ENCODE measurements around the gene SCNN1B. TPM values are rescaled to one million over a fixed set of nuclear protein-coding genes. Genes with fewer than 3 reads are reported as not detected.
"Not testable (repeated sequence)": the region's sequence is repeated elsewhere in the genome, so short reads cannot be mapped to it uniquely, and the experiment has no call there.

SCNN1B gene, protein sequence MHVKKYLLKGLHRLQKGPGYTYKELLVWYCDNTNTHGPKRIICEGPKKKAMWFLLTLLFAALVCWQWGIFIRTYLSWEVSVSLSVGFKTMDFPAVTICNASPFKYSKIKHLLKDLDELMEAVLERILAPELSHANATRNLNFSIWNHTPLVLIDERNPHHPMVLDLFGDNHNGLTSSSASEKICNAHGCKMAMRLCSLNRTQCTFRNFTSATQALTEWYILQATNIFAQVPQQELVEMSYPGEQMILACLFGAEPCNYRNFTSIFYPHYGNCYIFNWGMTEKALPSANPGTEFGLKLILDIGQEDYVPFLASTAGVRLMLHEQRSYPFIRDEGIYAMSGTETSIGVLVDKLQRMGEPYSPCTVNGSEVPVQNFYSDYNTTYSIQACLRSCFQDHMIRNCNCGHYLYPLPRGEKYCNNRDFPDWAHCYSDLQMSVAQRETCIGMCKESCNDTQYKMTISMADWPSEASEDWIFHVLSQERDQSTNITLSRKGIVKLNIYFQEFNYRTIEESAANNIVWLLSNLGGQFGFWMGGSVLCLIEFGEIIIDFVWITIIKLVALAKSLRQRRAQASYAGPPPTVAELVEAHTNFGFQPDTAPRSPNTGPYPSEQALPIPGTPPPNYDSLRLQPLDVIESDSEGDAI
- not detected in 2 replicates for polyA plus RNA-seq (2011; rRNA removed)
- not detected in 2 replicates for polyA minus RNA-seq (2011; rRNA and poly(A)+ RNA removed)

DNA sequence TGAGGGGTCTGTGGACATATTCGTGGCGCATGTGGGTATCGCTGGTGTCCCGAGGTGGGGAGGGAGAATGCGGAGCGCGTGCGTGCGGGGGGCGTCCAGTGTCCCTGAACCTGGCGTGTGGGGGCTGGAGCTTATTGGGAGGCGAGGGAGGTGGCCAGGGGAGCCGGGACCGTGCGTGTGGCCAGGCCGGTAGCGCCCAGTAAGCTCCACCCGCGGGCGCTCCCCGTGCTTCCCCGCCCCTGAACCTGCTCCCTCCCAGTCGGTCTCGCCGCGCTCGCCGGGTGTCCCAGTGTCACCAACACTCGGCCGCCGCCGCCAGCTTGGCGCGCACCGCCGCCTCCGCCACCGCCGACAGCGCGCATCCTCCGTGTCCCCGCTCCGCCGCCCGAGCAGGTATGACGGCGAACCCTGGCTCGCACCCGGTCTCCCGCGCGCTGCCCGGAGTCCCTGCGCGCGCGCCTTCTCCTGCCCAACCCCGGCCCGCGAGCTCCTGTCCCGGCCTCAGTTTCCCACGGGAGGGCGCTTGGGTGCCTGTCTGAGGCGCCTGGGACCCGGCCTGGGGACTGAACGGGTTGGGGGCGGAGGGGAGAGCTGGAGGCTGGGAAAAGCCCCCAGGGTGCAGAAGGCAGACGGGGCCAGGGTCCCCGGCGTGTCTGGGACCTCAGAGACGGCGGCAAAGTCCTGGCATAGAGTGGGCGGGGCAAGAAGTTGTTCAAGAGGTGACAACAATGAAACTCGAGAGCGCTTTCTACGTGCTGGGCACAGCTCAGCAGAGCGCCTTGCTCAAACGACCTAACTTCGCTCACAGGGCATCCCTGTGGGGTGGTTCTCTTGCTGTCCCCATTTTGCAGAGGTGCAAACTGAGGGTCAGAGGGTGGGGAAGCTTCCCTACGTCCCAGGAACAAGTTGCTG is at the start of gene SCNN1B:
TSS of gene SCNN1B (plus strand) at position 258 of the 912 bp plus-strand sequence. CDS start 46,298 bp downstream, outside the sequence.
- Histone ChIP-seq H3K4me3 (ENCODE audit: low read depth, low read length) (no peak within 1 kb of the TSS), H3K36me3 (ENCODE audit: control insufficient read depth, insufficient read depth, low read length) (no peaks in the 10 kb centered on the region), H3K27me3 (ENCODE audit: control insufficient read depth, insufficient read depth, low read length) (peaks cover 13% of the 10 kb centered on the region)
- CTCF ChIA-PET = no interaction called here
- DNase-seq (ENCODE audit: low read depth) = no peak
- POLR2A ChIA-PET = no interaction called here
- TF ChIP-seq CTCF (IDR thresholded peaks at IDR 0.05; ENCODE audit: insufficient read depth, low read depth, low read length) = no peak

DNA sequence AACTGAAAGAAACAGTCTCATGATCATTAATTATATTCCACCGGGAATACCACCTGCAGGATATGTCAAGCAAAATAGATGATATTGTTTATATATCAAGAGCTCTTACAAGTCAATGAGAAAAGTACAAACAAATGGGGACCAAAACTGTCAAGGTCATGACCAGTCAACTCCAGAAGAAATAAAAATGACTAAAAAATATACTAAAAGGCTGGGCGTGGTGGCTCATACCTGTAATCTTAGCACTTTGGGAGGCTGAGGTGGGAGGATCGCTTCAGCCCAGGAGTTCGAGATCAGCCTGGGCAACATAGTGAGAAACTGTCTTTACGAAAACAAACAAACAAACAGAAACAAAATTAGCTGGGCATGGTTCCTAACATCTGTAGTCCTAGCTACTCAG is 49.8 kb upstream of the SCNN1B start:
- Histone ChIP-seq H3K36me3 (ENCODE audit: control insufficient read depth, insufficient read depth, low read length) (no peaks in the 10 kb centered on the region), H3K27me3 (ENCODE audit: control insufficient read depth, insufficient read depth, low read length) (no peaks in the 10 kb centered on the region), H3K4me3 (ENCODE audit: low read depth, low read length) (no peak overlapping the region)
- ChIA-PET POLR2A (no interaction called here), CTCF (no interaction called here)
- no peak for TF ChIP-seq CTCF (IDR thresholded peaks at IDR 0.05; ENCODE audit: insufficient read depth, low read depth, low read length)
- no peak for DNase-seq (ENCODE audit: low read depth)

GRCh38 chr16:23253650-23254049 is 48.5 kb upstream of the SCNN1B start:
- H3K27me3 ChIP-seq (ENCODE audit: control insufficient read depth, insufficient read depth, low read length); H3K4me3 ChIP-seq (ENCODE audit: low read depth, low read length); POLR2A ChIA-PET; H3K36me3 ChIP-seq (ENCODE audit: control insufficient read depth, insufficient read depth, low read length); DNase-seq (ENCODE audit: low read depth): not testable (repeated sequence)
- CTCF ChIA-PET = interaction anchor here (1.1 kb wide), 1 partner anchor 180 kb away, joined by 4 read pairs; no protein-coding TSS in a partner anchor

DNA sequence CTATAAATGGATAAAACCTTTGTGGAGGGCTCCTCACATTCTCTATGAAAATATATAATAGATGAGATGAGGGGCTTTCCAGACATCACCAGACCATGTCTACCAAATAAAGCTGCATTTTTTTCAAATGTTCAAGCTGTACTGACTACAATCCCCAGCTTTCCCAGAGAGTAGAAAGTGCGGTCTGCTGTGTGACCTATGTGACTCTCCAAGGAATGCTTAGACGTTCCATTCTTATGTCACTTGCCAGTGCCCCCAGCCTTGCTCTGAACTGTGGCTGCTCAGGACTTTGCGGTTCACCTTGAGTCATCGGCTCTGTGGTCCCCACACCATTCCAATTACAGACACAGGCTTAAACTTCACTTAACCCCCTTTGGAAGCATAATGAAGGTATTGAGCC is 47.8 kb upstream of the SCNN1B start:
- POLR2A ChIA-PET = no interaction called here
- no peak for TF ChIP-seq CTCF (IDR thresholded peaks at IDR 0.05; ENCODE audit: insufficient read depth, low read depth, low read length)
- DNase-seq (ENCODE audit: low read depth) = peak; percentile 65
- no peaks in the 10 kb centered on the region for H3K27me3 ChIP-seq (ENCODE audit: control insufficient read depth, insufficient read depth, low read length)
- H3K36me3 ChIP-seq (ENCODE audit: control insufficient read depth, insufficient read depth, low read length) = no peaks in the 10 kb centered on the region
- CTCF ChIA-PET = interaction anchor here (1.1 kb wide), 1 partner anchor 180 kb away, joined by 4 read pairs; no protein-coding TSS in a partner anchor
- no peak overlapping the region for H3K4me3 ChIP-seq (ENCODE audit: low read depth, low read length)

GRCh38 chr16:23255000-23255399 is 47.1 kb upstream of the SCNN1B start:
- ChIA-PET CTCF (interaction anchor here (0.6 to 1.1 kb wide), 2 partner anchors 12 to 179 kb away, joined by 3 to 4 read pairs; no protein-coding TSS in a partner anchor), POLR2A (no interaction called here)
- no peak for TF ChIP-seq CTCF (IDR thresholded peaks at IDR 0.05; ENCODE audit: insufficient read depth, low read depth, low read length)
- Histone ChIP-seq H3K4me3 (ENCODE audit: low read depth, low read length) (no peak overlapping the region), H3K27me3 (ENCODE audit: control insufficient read depth, insufficient read depth, low read length) (no peaks in the 10 kb centered on the region), H3K36me3 (ENCODE audit: control insufficient read depth, insufficient read depth, low read length) (no peaks in the 10 kb centered on the region)
- DNase-seq (ENCODE audit: low read depth) = no peak

All from BJ (cell line).